HG03108 (cell line): Measurements from ENCODE around the gene TRIO.

Experiments used
- ATAC-seq: cut with Tn5 transposase; IDR thresholded peaks from one replicate; pipeline ENCODE4 v1.9.1; 2021; ENCODE audit warnings: moderate library complexity; ENCODE audit not compliant: unreplicated experiment

TRIO gene

DNA sequence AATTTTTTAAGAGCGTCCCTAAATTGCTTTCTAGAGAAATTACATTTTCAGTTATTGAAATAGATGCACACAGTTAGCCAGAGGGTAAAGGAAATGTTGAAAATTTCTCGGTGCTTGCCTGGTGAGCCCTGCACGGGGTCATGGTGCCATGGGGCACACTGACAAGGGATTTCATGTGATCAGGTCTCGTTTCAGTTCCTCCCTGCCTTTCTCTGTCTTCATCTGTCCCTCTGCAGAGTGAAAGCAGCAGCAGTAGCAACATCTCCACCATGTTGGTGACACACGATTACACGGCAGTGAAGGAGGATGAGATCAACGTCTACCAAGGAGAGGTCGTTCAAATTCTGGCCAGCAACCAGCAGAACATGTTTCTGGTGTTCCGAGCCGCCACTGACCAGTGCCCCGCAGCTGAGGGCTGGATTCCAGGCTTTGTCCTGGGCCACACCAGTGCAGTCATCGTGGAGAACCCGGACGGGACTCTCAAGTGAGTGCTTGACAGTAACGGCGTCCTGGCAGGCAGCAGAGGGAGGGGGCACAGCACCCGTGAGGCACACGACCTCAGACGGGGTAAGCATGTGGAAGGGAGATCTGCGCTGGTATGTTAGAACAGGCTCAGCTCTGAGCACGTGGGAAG is 349.3 kb downstream of the TRIO start:
- ATAC-seq: no peak

DNA sequence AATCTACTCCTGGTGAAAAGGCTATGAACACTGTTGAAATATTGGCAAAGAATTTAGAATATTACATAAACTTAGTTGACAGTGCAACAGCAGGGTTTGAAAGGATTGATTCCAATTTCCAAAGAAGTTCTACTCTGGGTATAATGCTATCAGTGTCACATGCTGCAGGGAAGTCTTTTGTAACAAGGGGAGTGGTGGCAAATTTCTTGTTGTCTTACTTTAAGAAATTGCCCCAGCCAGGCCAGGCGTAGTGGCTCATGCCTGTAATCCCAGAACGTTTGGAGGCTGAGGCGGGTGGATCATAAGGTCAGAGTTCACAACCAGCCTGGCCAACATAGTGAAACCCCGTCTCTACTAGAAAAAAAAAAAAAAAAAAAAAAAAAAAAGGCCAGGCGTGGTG is 352.2 kb downstream of the TRIO start:
- ATAC-seq: no peak

DNA sequence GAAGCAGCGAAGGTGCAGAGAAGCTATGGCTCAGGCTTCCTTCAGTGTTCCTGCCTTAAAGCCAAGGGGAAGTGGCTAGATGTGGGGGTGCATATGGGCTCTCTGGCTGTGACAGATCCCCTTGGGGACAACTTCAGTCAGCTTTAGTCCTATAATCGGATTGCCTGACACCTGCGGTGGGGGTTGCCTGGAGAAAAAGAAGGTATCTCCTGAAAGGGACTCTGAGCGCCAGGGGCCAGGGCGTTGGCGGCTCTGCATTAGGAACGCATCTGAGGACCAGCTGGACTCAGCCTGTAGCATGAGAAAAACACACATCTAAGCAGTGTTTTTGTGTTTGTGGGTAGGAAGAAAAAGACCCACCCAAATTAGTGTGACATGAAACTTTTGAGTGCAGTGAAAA is 354.2 kb downstream of the TRIO start:
- ATAC-seq: no peak

DNA sequence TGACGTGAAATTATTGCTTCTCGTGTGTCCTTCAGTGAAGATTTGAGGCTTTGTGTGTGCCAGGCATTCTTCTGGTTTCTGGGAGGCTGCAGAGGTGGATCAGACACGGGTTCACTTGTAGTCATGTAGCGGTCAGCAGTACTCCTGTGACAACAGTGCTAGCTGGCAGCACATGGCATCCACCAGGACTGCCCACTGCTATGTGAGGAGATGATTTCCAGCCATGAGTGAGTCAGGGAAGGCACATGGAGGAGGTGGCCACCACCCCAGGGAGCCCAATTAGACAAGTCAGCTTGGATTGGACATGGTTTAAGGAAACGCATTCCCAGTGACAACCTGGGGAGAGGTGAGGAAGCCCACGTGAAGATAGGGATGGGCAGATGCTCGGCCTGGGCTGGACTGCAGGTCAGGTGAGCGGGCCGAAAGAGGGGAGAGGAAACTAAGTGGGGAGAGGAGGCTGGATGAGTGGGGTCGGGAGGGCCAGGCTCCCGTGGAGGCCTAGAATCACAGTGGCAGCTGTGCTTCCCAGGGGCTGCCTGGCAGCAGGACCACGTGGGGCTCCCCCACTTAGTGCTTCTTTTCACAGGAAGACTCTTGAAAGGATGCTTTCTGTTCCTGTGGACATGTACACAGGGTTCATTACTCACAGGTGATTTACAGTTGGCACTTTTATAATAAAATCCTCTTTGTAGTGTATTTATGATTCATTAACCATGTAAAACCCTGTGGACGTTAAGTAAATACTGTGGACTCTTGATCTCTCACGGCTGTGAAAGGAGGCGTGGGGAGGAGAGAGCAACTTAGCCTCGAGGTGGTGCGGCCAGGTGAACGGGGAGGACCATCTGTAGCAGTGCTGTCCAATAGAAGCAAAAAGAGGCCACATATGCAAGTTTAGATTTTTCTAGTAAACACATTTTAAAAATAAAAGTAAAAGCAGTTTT is 358.5 kb downstream of the TRIO start:
- ATAC-seq: no peak

DNA sequence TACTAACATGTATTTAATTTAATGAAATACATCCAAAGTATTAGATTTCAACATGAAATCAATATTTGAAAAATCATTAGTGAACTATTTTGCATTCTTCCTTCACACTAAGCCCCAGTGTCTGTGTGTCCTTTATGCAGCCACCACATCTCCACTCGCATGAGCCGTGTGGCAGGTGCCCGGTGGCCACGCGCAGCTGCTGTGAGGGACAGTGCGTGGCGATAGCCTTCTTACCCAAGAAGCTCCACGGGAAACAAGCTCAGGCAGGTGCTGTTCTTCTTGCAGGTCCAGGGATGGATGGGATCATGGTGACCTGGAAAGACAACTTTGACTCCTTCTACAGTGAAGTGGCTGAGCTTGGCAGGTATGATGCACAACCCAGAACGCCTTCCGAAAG is 359.1 kb downstream of the TRIO start:
- no peak for ATAC-seq

DNA sequence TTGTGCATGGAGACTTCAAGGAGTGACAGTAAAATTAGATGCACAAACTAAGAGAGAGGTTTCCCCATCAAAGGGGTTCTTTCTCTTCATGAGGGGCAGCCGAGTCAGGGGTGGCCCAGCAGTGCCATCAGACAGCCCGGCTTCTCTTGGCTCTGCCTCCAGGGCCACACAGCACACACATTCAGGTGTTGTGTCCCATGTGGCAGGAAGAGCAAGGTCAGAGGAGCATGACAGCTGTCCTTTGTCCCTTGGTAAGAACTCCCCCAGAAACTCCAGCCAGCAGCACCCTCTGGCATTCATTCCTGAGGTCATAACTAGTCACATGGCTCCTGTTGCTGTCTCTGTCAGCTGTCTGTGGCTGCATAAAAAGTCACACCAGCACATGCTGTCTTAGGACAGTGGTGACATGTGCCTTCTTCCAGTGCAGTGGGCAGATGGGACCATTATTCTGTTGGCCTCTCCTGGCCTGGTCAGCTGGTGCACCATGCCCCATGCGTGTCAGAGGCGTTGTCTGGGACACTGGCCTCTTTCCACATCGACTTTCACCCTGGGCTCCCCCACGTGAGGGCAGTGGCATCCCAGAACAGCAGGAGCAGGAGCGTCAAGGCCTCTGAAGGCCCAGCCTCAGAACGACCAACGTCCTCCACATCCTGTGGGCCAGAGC is 360.0 kb downstream of the TRIO start:
- ATAC-seq: no peak

DNA sequence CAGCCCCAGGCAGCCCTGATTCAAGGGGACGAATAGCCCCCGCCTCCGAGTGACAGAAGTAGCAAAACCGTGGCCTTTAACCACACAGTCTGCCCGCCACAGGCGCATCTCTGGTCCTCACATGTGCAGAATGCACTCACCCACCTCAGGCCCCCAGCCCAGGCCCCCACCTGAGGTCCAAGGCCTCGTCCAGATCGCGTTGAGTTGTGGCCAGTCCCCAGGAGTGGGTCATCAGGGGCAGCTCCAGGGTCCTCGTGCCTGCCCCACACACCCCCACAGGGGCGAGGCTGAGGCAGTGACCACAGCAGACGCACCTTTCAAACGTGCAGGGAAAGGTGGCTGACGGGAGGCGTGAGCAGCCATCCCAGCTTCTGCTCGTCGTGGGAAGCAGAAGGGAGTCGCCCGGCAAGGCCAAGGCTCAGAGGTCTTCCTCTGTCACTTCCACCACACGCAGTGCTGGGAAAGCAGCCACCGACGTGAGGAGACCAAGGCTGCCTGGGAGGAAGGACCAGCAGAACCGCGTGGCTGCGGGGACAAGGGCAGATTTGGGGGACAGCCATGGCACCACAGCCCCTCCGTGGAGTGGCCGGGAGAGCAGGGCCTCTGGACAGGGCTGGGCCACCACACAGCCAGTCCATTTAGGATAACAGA is 360.7 kb downstream of the TRIO start:
- no peak for ATAC-seq

DNA sequence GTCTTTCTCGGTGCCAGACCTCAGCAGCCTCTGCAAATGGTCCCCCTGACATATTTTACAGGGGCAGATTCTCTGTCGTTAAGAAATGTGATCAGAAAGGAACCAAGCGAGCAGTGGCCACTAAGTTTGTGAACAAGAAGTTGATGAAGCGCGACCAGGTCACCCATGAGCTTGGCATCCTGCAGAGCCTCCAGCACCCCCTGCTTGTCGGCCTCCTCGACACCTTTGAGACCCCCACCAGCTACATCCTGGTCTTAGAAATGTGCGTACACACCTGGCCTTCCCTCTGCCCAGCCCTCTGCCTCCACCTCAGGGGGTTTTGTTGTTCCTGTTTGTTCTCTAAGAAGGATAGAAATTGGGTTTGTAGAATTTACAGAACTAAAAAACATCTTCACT is 361.2 kb downstream of the TRIO start:
- no peak for ATAC-seq

DNA sequence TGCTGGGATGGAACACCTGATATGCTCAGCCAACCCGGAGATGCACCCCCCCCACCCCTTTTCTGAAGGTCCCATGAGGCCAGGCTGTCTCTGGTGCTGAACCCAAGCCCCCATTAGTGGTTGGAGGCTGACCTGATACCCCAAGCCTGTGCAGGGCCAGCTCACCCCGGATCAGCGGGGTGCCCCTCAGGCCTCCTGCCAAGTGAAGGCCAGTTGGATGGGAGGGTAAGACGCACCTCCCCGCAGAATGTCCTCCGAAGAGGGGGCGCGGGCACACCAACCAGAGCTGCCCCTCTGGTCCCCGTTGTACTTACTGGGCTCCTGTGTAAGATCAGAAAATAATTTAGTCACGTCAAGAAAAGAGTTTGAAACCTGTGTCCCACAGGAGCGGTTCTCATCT is 361.7 kb downstream of the TRIO start:
- no peak for ATAC-seq

DNA sequence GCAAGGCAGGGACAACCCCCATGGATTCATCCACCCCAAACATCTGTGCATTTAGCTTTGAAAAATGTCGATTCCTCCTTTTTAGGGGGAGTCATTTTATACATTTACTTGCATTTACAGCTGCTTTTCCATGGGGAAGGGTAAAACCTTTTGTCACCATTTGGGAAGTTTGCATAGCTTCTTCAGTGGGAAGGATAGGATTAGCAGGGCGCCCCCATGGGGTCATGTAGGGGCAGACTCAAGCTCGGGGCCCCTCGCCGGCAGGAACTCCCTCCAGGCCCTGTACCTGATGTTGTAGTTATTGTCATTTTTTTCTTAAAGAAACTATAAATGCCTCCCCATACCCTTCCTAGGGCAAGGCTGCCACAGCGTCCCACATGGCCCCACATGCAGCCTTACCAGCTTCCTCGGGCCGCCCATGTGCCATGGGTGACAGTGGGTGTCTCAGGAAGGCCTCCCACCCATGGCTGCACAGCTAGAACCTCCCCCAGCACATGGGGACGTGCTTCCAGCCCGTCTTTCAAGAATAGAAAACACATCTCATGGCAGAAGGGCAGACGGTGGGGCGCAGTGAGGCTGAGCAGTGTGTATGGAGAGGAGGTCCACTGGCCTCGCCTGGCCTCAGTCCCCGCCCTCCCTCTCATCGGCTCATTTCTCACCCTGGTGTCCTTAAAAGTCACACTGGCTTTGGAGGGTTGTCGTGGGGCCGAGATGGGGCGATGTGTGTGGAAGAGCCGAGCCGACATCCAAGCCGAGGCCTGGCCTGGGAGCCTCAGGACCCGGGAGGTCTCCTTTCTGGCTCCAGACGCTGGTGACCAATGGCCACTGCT is 362.4 kb downstream of the TRIO start:
- ATAC-seq: no peak

DNA sequence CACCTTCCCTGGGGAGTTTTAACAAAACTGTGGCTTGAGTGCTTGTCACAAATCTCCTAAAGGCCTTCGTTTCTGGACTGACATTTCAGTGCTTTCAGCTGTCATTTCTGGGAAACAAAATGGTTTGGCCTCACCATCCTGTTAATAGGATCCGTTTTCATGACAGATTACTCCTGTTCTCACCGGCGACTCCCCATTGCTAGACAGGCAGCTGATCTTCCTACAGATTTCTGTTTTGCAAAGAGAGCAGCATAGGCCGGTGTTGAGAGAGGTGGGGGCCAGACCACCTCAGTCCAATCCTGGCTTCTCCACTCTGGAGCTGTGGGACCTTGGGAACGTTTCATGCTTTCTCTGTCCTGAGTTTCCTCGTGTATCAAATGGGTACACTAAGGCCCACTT is 363.0 kb downstream of the TRIO start:
- no peak for ATAC-seq

DNA sequence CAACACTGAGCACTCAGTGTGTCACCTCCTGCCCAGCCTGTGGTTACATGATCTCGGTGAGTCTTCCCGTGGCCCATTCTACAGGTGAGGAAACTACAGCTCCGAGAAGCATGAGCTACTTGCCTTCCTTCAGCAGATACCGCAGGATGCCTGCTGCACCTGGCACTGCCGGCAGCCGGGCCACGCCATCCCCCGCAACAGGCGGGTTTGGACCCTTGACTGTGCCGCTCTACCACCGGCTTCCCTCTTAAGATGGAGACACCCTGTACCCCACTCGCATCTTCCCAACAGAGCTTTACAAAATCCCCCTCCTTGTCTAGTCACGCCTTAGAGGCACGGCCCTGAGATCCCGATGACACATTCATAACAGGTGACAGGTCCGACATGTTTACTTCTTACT is 363.5 kb downstream of the TRIO start:
- no peak for ATAC-seq

DNA sequence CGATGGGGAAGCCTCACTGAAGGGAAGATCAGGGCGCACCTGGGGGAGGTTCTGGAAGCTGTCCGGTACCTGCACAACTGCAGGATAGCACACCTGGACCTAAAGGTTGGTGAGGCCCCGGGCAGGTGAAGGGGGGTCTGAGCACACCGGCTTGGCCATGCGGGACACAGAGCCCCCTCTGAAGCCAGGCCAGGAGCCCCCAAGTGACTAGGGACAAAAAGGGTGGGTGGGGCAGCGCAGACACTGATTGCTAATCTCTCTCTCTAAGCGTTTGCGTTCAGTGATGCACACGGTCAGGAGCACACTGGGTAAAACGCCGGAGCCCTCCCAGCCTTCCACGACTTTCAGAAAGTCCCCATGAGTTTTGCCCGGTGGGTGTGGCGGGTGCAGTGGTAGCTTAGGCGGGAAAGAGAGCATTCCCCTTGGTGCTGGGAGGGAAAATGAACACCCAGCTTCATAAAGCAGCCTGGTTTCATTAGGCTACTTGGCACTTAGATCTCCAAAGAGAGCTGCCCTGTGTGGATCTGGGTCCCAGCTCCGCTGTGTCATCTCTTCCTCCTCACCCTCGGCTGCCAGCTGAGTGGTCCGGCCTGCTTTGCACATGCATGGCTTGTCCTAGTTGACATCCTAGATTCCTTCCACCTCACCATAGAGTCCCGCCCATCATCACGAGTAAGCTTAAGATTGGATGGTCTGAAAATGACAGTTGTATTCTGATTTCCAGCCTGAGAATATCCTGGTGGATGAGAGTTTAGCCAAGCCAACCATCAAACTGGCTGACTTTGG is 364.2 kb downstream of the TRIO start:
- no peak for ATAC-seq

DNA sequence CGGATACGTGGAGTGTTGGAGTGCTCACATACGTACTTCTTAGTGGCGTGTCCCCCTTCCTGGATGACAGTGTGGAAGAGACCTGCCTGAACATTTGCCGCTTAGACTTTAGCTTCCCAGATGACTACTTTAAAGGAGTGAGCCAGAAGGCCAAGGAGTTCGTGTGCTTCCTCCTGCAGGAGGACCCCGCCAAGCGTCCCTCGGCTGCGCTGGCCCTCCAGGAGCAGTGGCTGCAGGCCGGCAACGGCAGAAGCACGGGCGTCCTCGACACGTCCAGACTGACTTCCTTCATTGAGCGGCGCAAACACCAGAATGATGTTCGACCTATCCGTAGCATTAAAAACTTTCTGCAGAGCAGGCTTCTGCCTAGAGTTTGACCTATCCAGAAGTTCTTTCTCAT is 364.9 kb downstream of the TRIO start:
- no peak for ATAC-seq

DNA sequence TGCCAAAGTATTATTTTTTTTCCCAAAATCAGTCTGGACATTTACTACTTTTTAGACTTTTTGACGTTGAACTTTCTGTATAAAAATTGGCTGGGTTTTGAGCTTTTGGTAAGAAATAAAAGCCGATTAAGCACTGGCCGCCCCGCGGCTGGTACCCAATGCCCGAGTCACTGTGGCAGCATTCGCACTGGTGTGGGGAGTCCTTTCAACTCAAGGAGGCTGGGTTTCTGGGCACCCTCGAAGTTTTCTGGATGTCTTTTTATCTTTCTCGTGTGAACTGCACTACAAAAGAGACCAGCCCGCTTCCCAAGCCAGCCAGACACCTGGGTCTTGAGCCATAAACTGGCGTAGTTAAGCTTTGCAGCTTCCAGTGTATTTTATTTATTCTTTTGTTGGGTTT is 366.4 kb downstream of the TRIO start:
- ATAC-seq: no peak

DNA sequence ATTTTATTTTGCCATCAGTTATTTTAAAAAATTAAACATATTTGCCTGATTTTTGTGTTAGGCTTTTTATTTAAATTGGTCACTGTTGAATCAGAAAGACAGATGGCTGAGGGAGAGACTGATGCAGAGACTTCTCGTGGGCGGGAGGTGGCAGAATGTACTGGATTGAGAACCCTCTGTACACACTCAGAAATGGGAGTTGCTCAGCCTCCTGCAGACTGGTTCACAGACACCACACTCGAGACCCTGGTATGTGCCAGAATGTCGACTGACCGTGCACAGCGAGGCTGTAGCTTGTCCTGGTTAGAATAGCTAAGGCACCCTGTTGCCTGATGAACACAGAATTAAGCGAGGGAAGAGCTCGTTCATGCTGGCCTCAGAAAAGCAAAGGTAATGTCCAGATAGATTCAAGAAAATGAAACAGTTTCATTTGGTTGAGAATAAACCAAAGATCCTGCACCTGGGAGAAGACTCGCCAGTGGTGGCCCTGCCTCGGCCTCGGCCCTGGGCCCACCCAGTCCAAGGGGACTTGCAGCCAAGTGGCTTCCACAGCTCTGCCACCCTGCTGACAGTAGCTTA is 367.1 kb downstream of the TRIO start:
- ATAC-seq: no peak

DNA sequence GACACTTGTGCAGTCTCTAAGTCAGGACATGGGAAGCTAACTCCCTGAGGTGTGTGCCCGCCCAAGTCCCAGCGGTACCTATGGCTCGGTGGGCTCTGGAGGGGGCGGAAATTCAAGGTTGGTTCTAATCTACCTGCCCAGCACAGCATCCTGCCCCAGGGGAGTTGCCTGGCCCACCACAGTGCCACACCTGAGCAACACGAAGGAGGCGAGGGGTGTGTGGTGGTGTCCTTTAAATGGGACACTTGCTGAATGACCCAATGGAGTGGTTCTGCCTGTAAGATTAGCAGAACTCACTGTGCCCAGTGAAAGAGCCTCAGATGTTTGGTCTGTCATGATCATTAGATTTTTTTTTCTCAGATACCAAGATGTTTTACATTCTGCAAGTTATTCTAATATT is 367.7 kb downstream of the TRIO start:
- no peak for ATAC-seq

DNA sequence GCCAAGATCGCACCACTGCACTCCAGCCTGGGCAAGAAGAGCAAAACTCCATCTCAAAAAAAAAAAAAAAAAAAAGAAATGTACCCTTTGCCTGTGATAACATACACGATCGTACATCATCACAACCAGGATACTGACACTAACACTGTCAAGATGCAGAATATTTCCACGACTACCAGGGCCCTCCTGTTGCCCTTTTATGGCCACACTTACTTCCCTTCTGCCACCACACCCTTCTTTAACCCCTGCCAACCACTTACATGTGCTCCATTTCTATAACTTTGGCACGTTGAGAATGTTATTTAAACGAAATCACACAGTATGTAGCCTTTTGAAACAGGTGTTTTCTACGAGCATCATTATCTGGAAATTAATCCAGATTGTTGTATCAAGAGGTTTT is 369.4 kb downstream of the TRIO start:
- ATAC-seq: no peak

DNA sequence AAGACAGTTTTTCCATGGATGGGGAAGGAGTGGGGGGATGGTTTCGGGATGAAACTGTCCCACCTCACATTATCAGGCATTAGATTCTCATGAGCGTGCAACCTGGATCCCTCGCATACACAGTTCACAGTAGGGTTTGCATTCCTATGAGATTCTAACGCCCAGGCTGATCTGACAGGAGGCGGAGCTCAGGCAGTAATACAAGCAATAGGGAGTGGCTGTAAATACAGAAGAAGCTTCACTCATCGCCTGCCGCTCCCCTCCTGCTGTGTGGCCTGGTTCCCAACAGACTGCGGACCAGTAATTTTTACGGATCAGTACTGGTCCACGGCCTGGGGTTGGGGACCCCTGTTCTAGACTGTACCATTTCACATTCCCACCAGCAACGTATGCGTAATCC is 370.1 kb downstream of the TRIO start:
- no peak for ATAC-seq

DNA sequence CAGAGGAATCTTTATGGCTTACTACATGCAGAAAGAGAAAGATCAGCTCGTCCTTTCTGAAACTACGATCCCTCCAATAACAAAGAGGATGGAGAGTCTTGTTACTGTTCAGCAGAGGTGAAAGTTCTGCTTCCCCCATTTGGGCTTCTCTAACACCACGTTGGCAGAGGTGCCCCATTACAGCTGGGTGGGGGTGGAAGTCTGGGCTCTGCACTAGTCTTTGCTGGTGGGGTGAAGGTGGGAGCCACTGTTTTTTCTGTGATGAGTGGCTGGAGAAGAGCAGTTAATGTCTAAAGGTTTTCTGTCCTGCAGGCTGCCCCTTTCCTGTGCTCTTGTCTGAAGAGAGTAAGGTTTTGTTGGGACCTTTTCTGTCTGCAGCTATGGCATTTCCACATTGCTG is 373.8 kb downstream of the TRIO start:
- ATAC-seq: no peak
